IgD-negative memory B cell (primary cell): ENCODE data around the gene MYO1G. TPM values are rescaled to one million over a fixed set of nuclear protein-coding genes. Genes with fewer than 3 reads are reported as not detected.
"Not testable (repeated sequence)": the region's sequence is repeated elsewhere in the genome, so short reads cannot be mapped to it uniquely, and the experiment has no call there.

ENCODE experiments used
- H3K27ac Mint-ChIP-seq, 3 donors: one replicate each; pipeline ENCODE4 v1.8.0; 2020 to 2022; ENCODE audit warnings: mild to moderate bottlenecking in 3 of 3, mixed read lengths in 3 of 3, moderate library complexity in 1 of 3
- H3K27me3 Mint-ChIP-seq: one replicate; pipeline ENCODE4 v1.8.0; 2021; ENCODE audit warnings: mixed read lengths
- H3K36me3 Mint-ChIP-seq: one replicate; pipeline ENCODE4 v1.8.0; 2020; ENCODE audit warnings: mild to moderate bottlenecking, mixed read lengths
- H3K4me1 Mint-ChIP-seq, 3 donors: one replicate each; pipeline ENCODE4 v1.8.0; 2020 to 2022; ENCODE audit warnings: mixed read lengths in 3 of 3, mild to moderate bottlenecking in 1 of 3
- H3K4me3 Mint-ChIP-seq, 4 donors: one replicate each; pipeline ENCODE4 v1.8.0; 2020 to 2022; ENCODE audit warnings: mild to moderate bottlenecking in 4 of 4, mixed read lengths in 4 of 4, moderate library complexity in 3 of 4
- H3K9me3 Mint-ChIP-seq, 3 donors: one replicate each; pipeline ENCODE4 v1.8.0; 2020 to 2021; ENCODE audit warnings: mixed read lengths in 3 of 3, mild to moderate bottlenecking in 1 of 3
- polyA plus RNA-seq: library from polyadenylated mRNA; unstranded; fragments of 300-500 nt; fragmentation: Illumina TruSeq; gene quantifications from one replicate; pipeline ENCODE4 v1.2.3, GENCODE V29; 2021

Gene MYO1G
- polyA plus RNA-seq: 167 TPM

GRCh38 chr7:44978511-44979366 lies at the start of gene MYO1G:
Gene MYO1G, minus strand, starts transcription at chr7:44979015. Its CDS starts 54 bp downstream, at chr7:44978961.
- Mint-ChIP-seq H3K36me3 (peaks cover 3% of the 10 kb centered on the region), H3K27me3 (peaks cover 2% of the 10 kb centered on the region), H3K4me3 (peak within 1 kb of the TSS; percentile 92 to 99 (median 98)), H3K9me3 (no peaks in the 10 kb centered on the region), H3K27ac (peak within 1 kb of the TSS; percentile 93 to 96 (median 95)), H3K4me1 (peaks cover 24 to 36% (median 26%) of the 10 kb centered on the region in 3 donors)

- H3K4me1 Mint-ChIP-seq: peaks cover 47 to 56% (median 55%) of the 10 kb centered on the region in 3 donors
- peak overlapping the region; percentile 77 to 97 (median 84) for H3K27ac Mint-ChIP-seq
- H3K27me3 Mint-ChIP-seq: peaks cover 1% of the 10 kb centered on the region
- H3K9me3 Mint-ChIP-seq: no peaks in the 10 kb centered on the region
- peak overlapping the region; percentile 89 to 95 (median 92) for H3K4me3 Mint-ChIP-seq
- peaks cover 4% of the 10 kb centered on the region for H3K36me3 Mint-ChIP-seq
Measured at GRCh38 chr7:45028138-45028919, 49.5 kb upstream of the MYO1G start.

- Mint-ChIP-seq H3K4me1 (peaks cover 43 to 51% (median 50%) of the 10 kb centered on the region in 3 donors), H3K27ac (peak overlapping the region; percentile 77 to 97 (median 84)), H3K9me3 (no peaks in the 10 kb centered on the region), H3K27me3 (peaks cover 1% of the 10 kb centered on the region), H3K4me3 (peak overlapping the region; percentile 89 to 95 (median 92)), H3K36me3 (peaks cover 4% of the 10 kb centered on the region)
Measured at GRCh38 chr7:45027774-45028114, 48.9 kb upstream of the MYO1G start.

- peaks cover 4% of the 10 kb centered on the region for H3K36me3 Mint-ChIP-seq
- peak overlapping the region; percentile 89 to 95 (median 92) for H3K4me3 Mint-ChIP-seq
- H3K27ac Mint-ChIP-seq: peak overlapping the region; percentile 77 to 97 (median 84)
- H3K4me1 Mint-ChIP-seq: peaks cover 43 to 48% (median 47%) of the 10 kb centered on the region in 3 donors
- no peaks in the 10 kb centered on the region for H3K9me3 Mint-ChIP-seq
- H3K27me3 Mint-ChIP-seq: peaks cover 1% of the 10 kb centered on the region
Measured at GRCh38 chr7:45026984-45027773, 48.4 kb upstream of the MYO1G start.

- Mint-ChIP-seq H3K4me1 (peaks cover 48 to 51% (median 48%) of the 10 kb centered on the region in 3 donors), H3K27me3 (peaks cover 1% of the 10 kb centered on the region), H3K27ac (peak overlapping the region in 2 of 3 donors; percentile 63 to 86), H3K36me3 (peaks cover 7% of the 10 kb centered on the region), H3K9me3 (no peaks in the 10 kb centered on the region), H3K4me3 (peak overlapping the region in 3 of 4 donors; percentile 3 to 65 (median 54))
Measured at GRCh38 chr7:45026013-45026412, 47.2 kb upstream of the MYO1G start.

GRCh38 chr7:45025473-45025872 lies 46.7 kb upstream of the MYO1G start:
- not testable (repeated sequence) for H3K9me3 Mint-ChIP-seq, H3K27me3 Mint-ChIP-seq, H3K36me3 Mint-ChIP-seq
- peak overlapping the region in 2 of 4 donors; percentile 3 to 54 for H3K4me3 Mint-ChIP-seq
- H3K27ac Mint-ChIP-seq: peak overlapping the region in 2 of 3 donors; percentile 63 to 86
- H3K4me1 Mint-ChIP-seq: peaks cover 51 to 53% (median 52%) of the 10 kb centered on the region in 3 donors

- Mint-ChIP-seq H3K27ac (no peak overlapping the region), H3K4me3 (no peak overlapping the region), H3K27me3 (peaks cover 1% of the 10 kb centered on the region), H3K9me3 (no peaks in the 10 kb centered on the region), H3K4me1 (peaks cover 40 to 44% (median 42%) of the 10 kb centered on the region in 3 donors), H3K36me3 (peaks cover 8% of the 10 kb centered on the region)
Measured at GRCh38 chr7:45024126-45024744, 45.4 kb upstream of the MYO1G start.

GRCh38 chr7:45021604-45022296 lies 42.9 kb upstream of the MYO1G start:
- Mint-ChIP-seq H3K4me1 (peaks cover 29 to 38% (median 35%) of the 10 kb centered on the region in 3 donors), H3K4me3 (peak overlapping the region in 2 of 4 donors; percentile 3 to 26), H3K36me3 (peaks cover 9% of the 10 kb centered on the region), H3K27ac (no peak overlapping the region), H3K9me3 (no peaks in the 10 kb centered on the region), H3K27me3 (peaks cover 1% of the 10 kb centered on the region)

GRCh38 chr7:45020915-45021314 lies 42.1 kb upstream of the MYO1G start:
- Mint-ChIP-seq H3K27me3 (peaks cover 1% of the 10 kb centered on the region), H3K36me3 (peaks cover 11% of the 10 kb centered on the region), H3K4me1 (peaks cover 25 to 33% (median 32%) of the 10 kb centered on the region in 3 donors), H3K4me3 (peak overlapping the region in 1 of 4 donors; percentile 28), H3K9me3 (no peaks in the 10 kb centered on the region), H3K27ac (no peak overlapping the region)

GRCh38 chr7:45017253-45017652 lies 38.4 kb upstream of the MYO1G start:
- Mint-ChIP-seq H3K27me3 (no peaks in the 10 kb centered on the region), H3K4me1 (peaks cover 16 to 28% (median 27%) of the 10 kb centered on the region in 3 donors), H3K4me3 (no peak overlapping the region)

GRCh38 chr7:45015313-45015712 lies 36.5 kb upstream of the MYO1G start:
- Mint-ChIP-seq H3K27ac (peak overlapping the region in 1 of 3 donors; percentile 7), H3K4me3 (peak overlapping the region in 1 of 4 donors; percentile 23), H3K36me3 (peaks cover 8% of the 10 kb centered on the region), H3K4me1 (peaks cover 10 to 18% (median 16%) of the 10 kb centered on the region in 3 donors), H3K27me3 (no peaks in the 10 kb centered on the region), H3K9me3 (no peaks in the 10 kb centered on the region)

More at GRCh38 chr7:45017253-45017652, 38.4 kb upstream of the MYO1G start:
- Mint-ChIP-seq H3K36me3 (peaks cover 11% of the 10 kb centered on the region), H3K27ac (no peak overlapping the region), H3K9me3 (no peaks in the 10 kb centered on the region)

GRCh38 chr7:45013465-45013967 lies 34.7 kb upstream of the MYO1G start:
- Mint-ChIP-seq H3K9me3 (no peaks in the 10 kb centered on the region), H3K4me3 (no peak overlapping the region), H3K36me3 (peaks cover 6% of the 10 kb centered on the region), H3K27me3 (no peaks in the 10 kb centered on the region), H3K4me1 (peaks cover 16 to 26% (median 16%) of the 10 kb centered on the region in 3 donors), H3K27ac (no peak overlapping the region)

GRCh38 chr7:45007571-45008328 lies 28.9 kb upstream of the MYO1G start:
- peaks cover 17 to 38% (median 28%) of the 10 kb centered on the region in 3 donors for H3K4me1 Mint-ChIP-seq
- peak overlapping the region; percentile 23 to 73 (median 50) for H3K27ac Mint-ChIP-seq

More at GRCh38 chr7:45007571-45008328, 28.9 kb upstream of the MYO1G start:
- Mint-ChIP-seq H3K4me3 (peak overlapping the region in 3 of 4 donors; percentile 16 to 83 (median 56)), H3K27me3 (no peaks in the 10 kb centered on the region), H3K36me3 (peaks cover 3% of the 10 kb centered on the region), H3K9me3 (no peaks in the 10 kb centered on the region)
